Glutamatergic neuron (in vitro differentiated cells): ENCODE results near the gene PYGO2. TPM values are rescaled to one million over a fixed set of nuclear protein-coding genes. Genes with fewer than 3 reads are reported as not detected.

ENCODE experiments used
- DNase-seq: peaks from one replicate; pipeline ENCODE4 v3.0.0; 2022
- H3K27ac Mint-ChIP-seq: one replicate; pipeline ENCODE4 v1.8.0; 2020; ENCODE audit warnings: mild to moderate bottlenecking, mixed read lengths, inconsistent platforms; ENCODE audit not compliant: unreplicated experiment
- H3K27me3 Mint-ChIP-seq: one replicate; pipeline ENCODE4 v1.8.0; 2020; ENCODE audit warnings: mild to moderate bottlenecking, moderate library complexity, mixed read lengths, inconsistent platforms; ENCODE audit not compliant: unreplicated experiment
- H3K36me3 Mint-ChIP-seq: one replicate; pipeline ENCODE4 v1.8.0; 2020; ENCODE audit warnings: mild to moderate bottlenecking, mixed read lengths, inconsistent platforms; ENCODE audit not compliant: unreplicated experiment
- H3K4me1 Mint-ChIP-seq: one replicate; pipeline ENCODE4 v1.8.0; 2020; ENCODE audit warnings: mild to moderate bottlenecking, low read depth, mixed read lengths, inconsistent platforms; ENCODE audit not compliant: unreplicated experiment
- H3K4me3 Mint-ChIP-seq: one replicate; pipeline ENCODE4 v1.8.0; 2020; ENCODE audit warnings: mild to moderate bottlenecking, mixed read lengths, inconsistent platforms; ENCODE audit not compliant: unreplicated experiment
- H3K9me3 Mint-ChIP-seq: one replicate; pipeline ENCODE4 v1.8.0; 2020; ENCODE audit warnings: mild to moderate bottlenecking, moderate library complexity, mixed read lengths, inconsistent platforms; ENCODE audit not compliant: unreplicated experiment
- CTCF ChIP-seq: fragments of 200-600 bp; sonication (generic); IDR thresholded peaks from one replicate; pipeline ENCODE4 v1.5.0; 2021; ENCODE audit not compliant: partially characterized antibody, unreplicated experiment
- long read RNA-seq: library from polyadenylated mRNA; unstranded; transcript quantifications from one replicate; pipeline ENCODE4 v2.0.0, GENCODE V29; 2020; ENCODE audit not compliant: unreplicated experiment
- total RNA-seq: library from RNA; stranded (reverse); fragmentation: NEBNext Ultra II Directional; extraction: Animal tissue kit (Norgen Biotek cat#: 25700); gene quantifications from one replicate; pipeline ENCODE4 v1.2.1, GENCODE V29; 2021; ENCODE audit not compliant: unreplicated experiment

PYGO2 gene
- 32.7 TPM for total RNA-seq
- long read RNA-seq, transcript PYGO2-202 (3 exons, 3,146 nt) = major isoform, 6 of 8 reads
- long read RNA-seq, partial matches to known transcripts = 0 of 8 reads
- long read RNA-seq, other reads (novel, unspliced or antisense) = 2 of 8 reads

GRCh38 chr1:154961207-154962155, at the start of gene PYGO2:
PYGO2 (minus strand) TSS chr1:154961782; CDS start chr1:154961576, 206 bp downstream.
- peak; percentile 46 for TF ChIP-seq CTCF
- H3K27me3 Mint-ChIP-seq = no peaks in the 10 kb centered on the region
- peak; percentile 88 for DNase-seq
- peaks cover 5% of the 10 kb centered on the region for H3K9me3 Mint-ChIP-seq
- no peaks in the 10 kb centered on the region for H3K36me3 Mint-ChIP-seq
- H3K27ac Mint-ChIP-seq = peak within 1 kb of the TSS; percentile 92
- H3K4me3 Mint-ChIP-seq = peak within 1 kb of the TSS; percentile 95
- peaks cover 17% of the 10 kb centered on the region for H3K4me1 Mint-ChIP-seq

GRCh38 chr1:155011004-155011416, 49.4 kb upstream of the PYGO2 start:
- Mint-ChIP-seq H3K4me3 (no peak overlapping the region), H3K9me3 (peaks cover 1% of the 10 kb centered on the region), H3K27me3 (peaks cover 3% of the 10 kb centered on the region), H3K36me3 (no peaks in the 10 kb centered on the region), H3K4me1 (peaks cover 4% of the 10 kb centered on the region), H3K27ac (no peak overlapping the region)
- no peak for TF ChIP-seq CTCF
- DNase-seq = no peak

- Mint-ChIP-seq H3K4me1 (peaks cover 4% of the 10 kb centered on the region), H3K9me3 (peaks cover 1% of the 10 kb centered on the region), H3K27ac (no peak overlapping the region), H3K36me3 (no peaks in the 10 kb centered on the region), H3K27me3 (peaks cover 3% of the 10 kb centered on the region), H3K4me3 (no peak overlapping the region)
- no peak for DNase-seq
- TF ChIP-seq CTCF = no peak
These were observed 48.8 kb upstream of the PYGO2 start for GRCh38 chr1:155010211-155010918.

GRCh38 chr1:155009742-155010141, 48.2 kb upstream of the PYGO2 start:
- H3K9me3 Mint-ChIP-seq = peaks cover 1% of the 10 kb centered on the region
- H3K27me3 Mint-ChIP-seq = peaks cover 3% of the 10 kb centered on the region

More at GRCh38 chr1:155009742-155010141, 48.2 kb upstream of the PYGO2 start:
- Mint-ChIP-seq H3K27ac (no peak overlapping the region), H3K4me3 (no peak overlapping the region), H3K4me1 (peaks cover 4% of the 10 kb centered on the region), H3K36me3 (no peaks in the 10 kb centered on the region)
- DNase-seq = no peak
- TF ChIP-seq CTCF = no peak
